GM06990 (cell line): ENCODE data around the gene MTX1.
"Not testable (repeated sequence)": the region's sequence is repeated elsewhere in the genome, so short reads cannot be mapped to it uniquely, and the experiment has no call there.

Experiments used
- DNase-seq: peaks from one replicate; pipeline ENCODE4 v3.0.0-alpha.2; 2011; ENCODE audit not compliant: insufficient read length; ENCODE audit errors: extremely low read depth
- H3K27me3 ChIP-seq: replicated peaks from 2 replicates; pipeline ENCODE4 v1.6.0; 2011; ENCODE audit warnings: low read length; ENCODE audit not compliant: control insufficient read depth, insufficient read depth
- H3K36me3 ChIP-seq: 2 replicates; pipeline ENCODE4 v1.5.1; 2011; ENCODE audit warnings: low read length; ENCODE audit not compliant: control insufficient read depth, insufficient read depth
- H3K4me3 ChIP-seq: replicated peaks from 2 replicates; pipeline ENCODE4 v1.5.1; 2011; ENCODE audit warnings: low read depth, mild to moderate bottlenecking, control low read depth, low read length
- CTCF ChIP-seq: IDR thresholded peaks from 2 replicates; pipeline ENCODE4 v1.5.1; 2011; ENCODE audit warnings: low read length, control low read depth, mild to moderate bottlenecking, inconsistent platforms; ENCODE audit not compliant: insufficient read depth, poor library complexity, severe bottlenecking

MTX1 gene, protein sequence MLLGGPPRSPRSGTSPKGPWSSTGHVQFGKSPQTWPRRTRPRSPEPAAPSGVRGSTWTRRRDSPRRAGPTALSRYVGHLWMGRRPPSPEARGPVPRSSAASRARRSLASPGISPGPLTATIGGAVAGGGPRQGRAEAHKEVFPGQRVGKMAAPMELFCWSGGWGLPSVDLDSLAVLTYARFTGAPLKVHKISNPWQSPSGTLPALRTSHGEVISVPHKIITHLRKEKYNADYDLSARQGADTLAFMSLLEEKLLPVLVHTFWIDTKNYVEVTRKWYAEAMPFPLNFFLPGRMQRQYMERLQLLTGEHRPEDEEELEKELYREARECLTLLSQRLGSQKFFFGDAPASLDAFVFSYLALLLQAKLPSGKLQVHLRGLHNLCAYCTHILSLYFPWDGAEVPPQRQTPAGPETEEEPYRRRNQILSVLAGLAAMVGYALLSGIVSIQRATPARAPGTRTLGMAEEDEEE

DNA sequence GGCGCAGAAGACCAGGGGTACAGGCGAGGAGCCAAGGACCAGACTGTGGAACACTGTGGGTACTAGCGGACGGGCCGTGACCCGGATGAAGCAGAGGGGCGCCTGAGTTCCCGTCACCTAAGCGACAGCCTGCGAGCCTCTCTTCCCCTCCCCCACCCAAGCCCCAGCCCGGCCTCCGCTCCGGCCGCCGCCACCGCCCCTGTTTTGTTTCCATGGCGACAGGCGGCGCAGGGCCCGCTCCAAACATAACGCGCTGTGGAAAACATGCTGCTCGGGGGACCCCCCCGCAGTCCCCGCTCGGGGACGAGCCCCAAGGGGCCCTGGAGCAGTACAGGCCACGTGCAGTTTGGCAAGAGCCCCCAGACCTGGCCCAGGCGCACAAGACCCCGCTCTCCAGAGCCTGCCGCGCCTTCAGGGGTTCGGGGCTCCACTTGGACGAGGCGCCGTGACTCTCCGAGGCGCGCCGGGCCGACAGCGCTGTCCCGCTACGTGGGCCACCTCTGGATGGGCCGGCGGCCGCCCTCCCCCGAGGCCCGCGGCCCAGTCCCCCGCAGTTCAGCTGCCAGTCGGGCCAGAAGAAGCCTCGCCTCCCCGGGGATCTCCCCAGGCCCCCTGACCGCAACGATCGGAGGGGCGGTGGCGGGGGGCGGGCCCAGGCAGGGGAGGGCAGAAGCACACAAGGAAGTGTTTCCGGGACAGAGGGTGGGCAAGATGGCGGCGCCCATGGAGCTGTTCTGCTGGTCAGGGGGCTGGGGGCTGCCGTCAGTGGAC lies at the start of gene MTX1:
Gene MTX1, plus strand, starts transcription at position 155 of the 771 bp plus-strand sequence. Its CDS starts 110 bp downstream, at position 265.
- H3K27me3 ChIP-seq: no peaks in the 10 kb centered on the region
- H3K36me3 ChIP-seq: peaks cover 2% of the 10 kb centered on the region; the same call in 1 of the 2 replicates
- TF ChIP-seq CTCF: no peak
- DNase-seq: peak; percentile 86
- H3K4me3 ChIP-seq: peak within 1 kb of the TSS; percentile 95

DNA sequence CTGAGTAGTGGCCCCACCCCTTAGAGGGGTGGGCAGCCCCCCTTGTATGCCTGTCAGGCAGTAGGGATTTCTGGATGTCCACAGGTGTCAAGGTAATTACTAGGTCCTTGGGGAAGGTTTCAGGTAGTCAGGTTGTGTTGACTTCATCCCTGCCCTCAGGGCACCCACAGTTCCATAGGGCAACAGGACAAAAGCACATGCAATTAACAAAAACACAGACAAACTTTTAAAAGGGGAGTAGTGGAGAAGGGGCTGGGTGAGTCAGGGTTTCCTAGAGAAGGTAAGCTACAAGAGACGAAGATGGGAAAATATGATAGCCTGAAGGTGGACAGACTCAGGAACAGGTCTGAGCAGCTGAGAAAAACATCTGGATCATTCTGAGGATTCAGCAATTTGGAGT lies 49.5 kb upstream of the MTX1 start:
- no peaks in the 10 kb centered on the region for H3K36me3 ChIP-seq
- no peaks in the 10 kb centered on the region; the same call in 1 of the 2 replicates for H3K27me3 ChIP-seq
- no peak overlapping the region for H3K4me3 ChIP-seq
- TF ChIP-seq CTCF: no peak
- DNase-seq: no peak

- DNase-seq: no peak
- H3K27me3 ChIP-seq: no peaks in the 10 kb centered on the region; the same call in 1 of the 2 replicates
- TF ChIP-seq CTCF: no peak
These were observed 48.4 kb upstream of the MTX1 start for GRCh38 chr1:155160128-155160527.

GRCh38 chr1:155162631-155163030 lies 45.9 kb upstream of the MTX1 start:
- not testable (repeated sequence) for H3K27me3 ChIP-seq

More at GRCh38 chr1:155160128-155160527, 48.4 kb upstream of the MTX1 start:
- no peak overlapping the region for H3K4me3 ChIP-seq
- no peaks in the 10 kb centered on the region for H3K36me3 ChIP-seq

GRCh38 chr1:155163785-155164184 lies 44.7 kb upstream of the MTX1 start:
- not testable (repeated sequence) for H3K27me3 ChIP-seq, H3K36me3 ChIP-seq, DNase-seq, H3K4me3 ChIP-seq

More at GRCh38 chr1:155162631-155163030, 45.9 kb upstream of the MTX1 start:
- H3K36me3 ChIP-seq, H3K4me3 ChIP-seq, DNase-seq: not testable (repeated sequence)

DNA sequence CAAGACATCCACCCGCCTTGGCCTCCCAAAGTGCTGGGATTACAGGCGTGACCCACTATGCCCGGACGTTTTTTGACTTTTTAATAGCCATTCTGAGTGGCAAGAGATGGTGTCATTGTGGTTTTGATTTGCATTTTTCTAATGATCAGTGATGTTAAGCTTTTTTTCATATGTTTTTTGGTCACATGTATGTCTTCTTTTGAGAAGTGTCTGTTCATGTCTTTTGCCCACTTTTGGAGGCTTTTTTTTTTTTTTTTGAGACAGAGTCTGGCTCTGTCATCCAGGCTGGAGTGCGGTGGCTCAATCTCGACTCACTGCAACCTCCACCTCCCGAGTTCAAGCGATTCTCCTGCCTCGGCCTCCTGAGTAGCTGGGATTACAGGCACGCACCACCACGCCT lies 43.9 kb upstream of the MTX1 start:
- H3K4me3 ChIP-seq, H3K27me3 ChIP-seq, H3K36me3 ChIP-seq, DNase-seq: not testable (repeated sequence)

- peaks cover 5% of the 10 kb centered on the region for H3K36me3 ChIP-seq
- TF ChIP-seq CTCF: no peak
- H3K4me3 ChIP-seq: no peak overlapping the region
- no peak for DNase-seq
- no peaks in the 10 kb centered on the region for H3K27me3 ChIP-seq
These were observed 42.4 kb upstream of the MTX1 start for GRCh38 chr1:155166051-155166470.
